Measurements from ENCODE around the gene TMEM134. TPM values are rescaled to one million over a fixed set of nuclear protein-coding genes. Genes with fewer than 3 reads are reported as not detected.
A peak's percentile ranks its signal among the peaks of the same experiment; 100 is the strongest.
"Not testable (repeated sequence)": the region's sequence is repeated elsewhere in the genome, so short reads cannot be mapped to it uniquely, and the experiment has no call there.

Gene TMEM134
- total RNA-seq, 1 experiment from 2014 or later: 88.8 TPM

DNA sequence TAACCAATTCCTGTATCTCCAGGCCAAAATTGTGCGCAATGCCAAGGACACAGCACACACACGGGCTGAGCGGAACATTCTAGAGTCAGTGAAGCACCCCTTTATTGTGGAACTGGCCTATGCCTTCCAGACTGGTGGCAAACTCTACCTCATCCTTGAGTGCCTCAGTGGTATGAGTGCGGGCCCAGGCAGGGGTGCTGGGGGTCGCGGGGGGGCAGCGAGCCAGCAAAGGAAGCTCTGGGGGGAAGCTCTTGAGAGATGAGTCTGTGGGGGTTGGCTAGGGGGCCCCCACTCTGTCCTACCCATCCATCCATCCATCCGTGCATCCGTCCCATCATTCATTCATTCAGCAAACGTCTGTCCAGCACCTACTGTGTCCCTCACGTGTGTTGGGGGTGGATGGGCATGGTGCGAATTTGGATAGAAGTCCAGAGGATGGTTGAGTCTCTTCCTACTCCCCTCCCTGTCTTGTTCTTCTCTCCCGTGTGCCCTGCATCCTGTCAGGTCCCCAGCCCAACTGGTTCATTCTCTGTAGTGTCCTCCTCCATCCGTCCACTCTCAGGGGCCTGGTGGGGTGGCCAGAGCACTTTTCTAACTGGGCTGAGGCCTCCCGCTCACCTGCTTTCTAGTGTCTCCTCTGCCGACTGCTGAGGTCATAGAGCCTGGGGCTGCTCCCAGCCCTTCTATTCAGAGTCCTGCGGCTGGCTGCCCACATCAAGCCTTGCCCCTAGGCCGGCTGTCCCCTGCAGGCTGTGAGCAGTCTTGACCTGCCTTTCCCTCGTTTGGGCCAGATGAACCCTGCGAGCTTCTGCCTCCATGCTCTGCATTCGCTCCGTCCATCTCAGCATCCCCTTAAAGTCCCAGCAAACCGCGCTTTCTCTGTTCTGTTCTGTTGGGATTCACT lies 37.5 kb downstream of the TMEM134 start:
- DNase-seq (ENCODE audit: low spot score): no peak
- in situ Hi-C loops (cut with HindIII; ENCODE audit: low sequenced_read_pairs): no loop called here

- no peak for DNase-seq (ENCODE audit: low spot score)
- in situ Hi-C loops (cut with HindIII; ENCODE audit: low sequenced_read_pairs): no loop called here
Measured at GRCh38 chr11:67429722-67430121, 39.3 kb downstream of the TMEM134 start.

DNA sequence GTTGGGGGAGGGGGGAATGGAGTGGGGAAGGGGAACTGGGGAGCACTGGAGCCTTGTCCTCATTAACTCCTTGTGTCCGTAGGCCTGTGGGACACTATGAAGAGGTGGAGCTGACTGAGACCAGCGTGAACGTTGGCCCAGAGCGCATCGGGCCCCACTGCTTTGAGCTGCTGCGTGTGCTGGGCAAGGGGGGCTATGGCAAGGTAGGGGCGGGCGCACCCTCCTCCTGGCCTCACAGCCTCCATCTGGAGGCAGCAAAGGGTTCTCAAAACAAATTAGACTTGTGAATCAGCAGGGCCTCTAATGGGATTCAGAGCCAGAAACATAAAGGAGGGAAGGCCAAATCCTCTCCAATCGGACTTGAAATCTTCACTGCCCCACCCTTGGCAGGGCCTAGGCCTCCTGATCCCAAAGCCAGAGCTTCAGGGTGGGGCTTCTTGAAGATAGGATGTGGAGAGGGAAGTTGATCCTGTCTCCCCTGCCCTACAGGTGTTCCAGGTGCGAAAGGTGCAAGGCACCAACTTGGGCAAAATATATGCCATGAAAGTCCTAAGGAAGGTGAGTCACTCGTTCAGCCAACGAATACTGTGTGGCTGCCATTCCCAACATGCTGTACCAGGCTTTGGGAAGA lies 39.9 kb downstream of the TMEM134 start:
- DNase-seq (ENCODE audit: low spot score): no peak
- in situ Hi-C loops (cut with HindIII; ENCODE audit: low sequenced_read_pairs): no loop called here

- peak; percentile 98 for DNase-seq (ENCODE audit: low spot score)
- in situ Hi-C loops (cut with HindIII; ENCODE audit: low sequenced_read_pairs): no loop called here
Measured at GRCh38 chr11:67428052-67429001, 40.7 kb downstream of the TMEM134 start, which contains the start of gene RPS6KB2. TSS of gene RPS6KB2 (plus strand) at chr11:67428494. CDS start at chr11:67428546, 52 bp downstream.

GRCh38 chr11:67427364-67427859 lies 41.6 kb downstream of the TMEM134 start:
- DNase-seq (ENCODE audit: low spot score); in situ Hi-C loops (cut with HindIII; ENCODE audit: low sequenced_read_pairs): not testable (repeated sequence)

DNA sequence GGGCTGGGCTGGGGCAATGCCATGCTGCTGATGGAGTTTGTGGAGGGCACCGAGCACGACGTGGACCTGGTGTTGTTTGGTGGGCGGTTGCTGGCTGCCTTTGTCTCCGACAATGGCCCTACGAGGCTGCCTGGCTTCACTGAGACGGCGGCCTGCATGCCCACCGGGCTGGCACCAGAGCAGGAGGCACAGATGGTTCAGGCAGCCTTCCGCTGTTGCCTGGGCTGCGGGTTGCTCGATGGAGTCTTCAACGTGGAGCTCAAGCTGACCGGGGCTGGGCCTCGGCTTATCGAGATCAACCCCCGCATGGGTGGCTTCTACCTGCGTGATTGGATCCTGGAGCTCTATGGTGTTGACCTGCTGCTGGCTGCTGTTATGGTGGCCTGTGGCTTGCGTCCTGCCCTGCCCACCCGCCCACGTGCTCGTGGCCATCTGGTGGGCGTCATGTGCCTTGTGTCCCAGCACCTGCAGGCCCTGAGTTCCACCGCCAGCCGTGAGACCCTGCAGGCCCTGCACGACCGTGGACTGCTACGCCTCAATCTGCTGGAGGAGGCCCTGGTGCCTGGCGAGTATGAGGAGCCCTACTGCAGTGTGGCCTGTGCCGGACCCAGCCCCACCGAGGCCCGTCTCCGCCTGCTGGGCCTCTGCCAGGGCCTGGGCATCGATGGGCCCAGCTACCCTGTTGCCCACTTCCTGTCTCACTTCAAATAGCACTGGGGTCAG lies 45.0 kb downstream of the TMEM134 start:
- DNase-seq (ENCODE audit: low spot score): no peak
- in situ Hi-C loops (cut with HindIII; ENCODE audit: low sequenced_read_pairs): no loop called here

GRCh38 chr11:67423466-67423865 lies 45.6 kb downstream of the TMEM134 start:
- in situ Hi-C loops (cut with HindIII; ENCODE audit: low sequenced_read_pairs): no loop called here

GRCh38 chr11:67422891-67423290 lies 46.2 kb downstream of the TMEM134 start:
- in situ Hi-C loops (cut with HindIII; ENCODE audit: low sequenced_read_pairs): no loop called here
- DNase-seq (ENCODE audit: low spot score): no peak

More at GRCh38 chr11:67423466-67423865, 45.6 kb downstream of the TMEM134 start:
- DNase-seq (ENCODE audit: low spot score): no peak

DNA sequence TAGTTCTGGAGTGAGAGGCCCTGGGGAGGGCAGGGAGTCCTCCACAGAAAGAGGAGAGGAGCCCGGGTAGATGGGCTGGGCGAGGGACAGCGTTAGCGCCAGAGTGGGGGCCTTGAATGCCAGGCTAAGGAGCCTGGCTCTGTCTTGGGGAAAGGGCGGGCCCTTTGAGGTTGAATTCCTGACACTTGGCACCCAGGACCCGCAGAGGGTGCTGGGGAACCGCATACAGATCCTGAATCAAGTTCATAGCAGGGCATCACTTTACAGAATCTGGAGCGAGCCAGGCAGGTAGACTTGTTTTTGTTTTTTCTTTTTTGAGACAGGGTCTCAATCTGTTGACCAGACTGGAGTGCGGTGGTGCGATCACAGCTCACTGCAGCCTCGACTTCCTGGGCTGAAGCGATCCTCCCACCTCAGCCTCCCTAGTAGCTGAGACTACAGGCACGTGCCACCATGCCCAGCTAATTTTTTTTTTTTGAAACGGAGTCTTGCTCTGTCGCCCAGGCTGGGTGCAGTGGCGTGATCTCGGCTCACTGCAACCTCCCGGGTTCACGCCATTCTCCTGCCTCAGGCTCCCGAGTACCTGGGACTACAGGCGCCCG lies 47.5 kb downstream of the TMEM134 start:
- no peak for DNase-seq (ENCODE audit: low spot score)
- in situ Hi-C loops (cut with HindIII; ENCODE audit: low sequenced_read_pairs): no loop called here

GRCh38 chr11:67420646-67421429 lies 48.2 kb downstream of the TMEM134 start:
- peak; percentile 96 for DNase-seq (ENCODE audit: low spot score)
- in situ Hi-C loops (cut with HindIII; ENCODE audit: low sequenced_read_pairs): no loop called here

GRCh38 chr11:67420147-67420645 lies 48.9 kb downstream of the TMEM134 start:
- no peak for DNase-seq (ENCODE audit: low spot score)
- in situ Hi-C loops (cut with HindIII; ENCODE audit: low sequenced_read_pairs): no loop called here

DNA sequence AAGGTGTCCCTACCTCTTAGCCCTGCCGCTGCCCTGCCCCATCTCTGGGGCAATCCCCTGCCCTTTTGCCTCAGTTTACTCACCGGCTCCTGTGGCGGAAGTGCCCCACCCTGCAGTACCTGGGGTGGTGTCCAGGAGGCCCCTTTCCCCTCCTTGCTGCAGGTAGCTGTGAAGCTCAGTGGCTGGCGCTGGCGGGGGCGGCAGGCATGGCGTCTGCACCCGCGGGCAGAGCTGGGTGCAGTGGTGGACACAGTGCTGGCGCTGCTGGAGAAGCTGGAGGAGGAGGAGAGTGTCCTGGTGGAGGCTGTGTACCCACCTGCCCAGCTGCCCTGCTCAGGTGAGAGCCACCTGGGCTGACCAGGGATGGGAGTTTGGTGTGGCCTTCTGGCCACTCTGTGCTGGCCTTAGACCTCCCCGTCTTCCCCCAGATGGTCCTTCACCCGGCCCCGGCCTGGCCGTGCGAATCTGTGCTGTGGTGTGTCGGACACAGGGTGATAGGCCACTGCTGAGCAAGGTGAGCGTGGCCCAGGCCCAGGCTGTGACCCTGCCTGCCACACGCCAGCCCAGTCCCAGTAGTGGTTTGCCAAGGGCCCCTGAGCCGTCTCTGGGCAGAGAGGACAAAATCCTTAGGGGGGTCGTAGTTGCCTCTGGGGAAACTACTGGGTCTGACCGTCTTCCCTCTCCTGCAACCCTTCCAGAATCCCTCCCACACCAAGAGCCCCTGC lies 49.6 kb downstream of the TMEM134 start:
- in situ Hi-C loops (cut with HindIII; ENCODE audit: low sequenced_read_pairs): no loop called here
- no peak for DNase-seq (ENCODE audit: low spot score)

- in situ Hi-C loops (cut with HindIII; ENCODE audit: low sequenced_read_pairs): no loop called here
- DNase-seq (ENCODE audit: low spot score): peak; percentile 83
Measured at GRCh38 chr11:67418476-67419281, 50.4 kb downstream of the TMEM134 start.

DNA sequence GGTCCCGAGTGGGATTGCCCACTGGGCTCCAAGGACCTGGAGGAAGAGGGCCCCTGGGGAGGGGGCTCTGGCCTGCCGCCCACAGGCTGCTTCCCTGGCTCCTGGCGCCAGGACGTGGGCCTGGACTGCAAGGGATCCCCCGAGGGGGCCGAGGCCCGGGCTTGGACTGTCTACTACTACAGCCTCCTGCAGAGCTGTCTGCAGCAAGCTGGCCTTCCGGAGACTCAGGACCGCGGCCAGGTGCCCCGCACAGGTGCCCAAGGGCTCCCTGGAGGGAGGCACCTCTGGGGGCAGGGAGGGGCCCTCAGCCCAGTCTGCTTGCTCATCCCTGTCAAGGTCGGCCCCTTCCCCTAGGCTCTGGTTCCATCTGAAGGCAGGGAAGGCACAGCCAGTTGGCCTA lies 51.6 kb downstream of the TMEM134 start:
- in situ Hi-C loops (cut with HindIII; ENCODE audit: low sequenced_read_pairs): no loop called here
- no peak for DNase-seq (ENCODE audit: low spot score)

- DNase-seq (ENCODE audit: low spot score): no peak
- in situ Hi-C loops (cut with HindIII; ENCODE audit: low sequenced_read_pairs): no loop called here
Measured at GRCh38 chr11:67416416-67417335, 52.4 kb downstream of the TMEM134 start.
